Effector CD8-positive, alpha-beta T cell (primary cell): Measurements from ENCODE around the gene KLHL26.
"Not testable (repeated sequence)": the region's sequence is repeated elsewhere in the genome, so short reads cannot be mapped to it uniquely, and the experiment has no call there.

ENCODE experiments used
- DNase-seq: peaks from one replicate; lab custom pipeline; 2025; lab: John Stamatoyannopoulos, UW

Gene KLHL26

GRCh38 chr19:18600692-18601397 is 36.0 kb upstream of the KLHL26 start:
- not testable (repeated sequence) for DNase-seq

GRCh38 chr19:18601875-18602274 is 35.0 kb upstream of the KLHL26 start:
- no peak for DNase-seq

GRCh38 chr19:18603255-18603957 is 33.4 kb upstream of the KLHL26 start:
- no peak for DNase-seq

- DNase-seq, result no peak
Measured at GRCh38 chr19:18603958-18604819, 32.6 kb upstream of the KLHL26 start.

- DNase-seq, result no peak
Measured at GRCh38 chr19:18604820-18605159, 32.0 kb upstream of the KLHL26 start.

- no peak for DNase-seq
Measured at GRCh38 chr19:18605196-18605545, 31.7 kb upstream of the KLHL26 start.

- DNase-seq, result no peak
Measured at GRCh38 chr19:18605546-18606280, 31.1 kb upstream of the KLHL26 start.

GRCh38 chr19:18606281-18607225 is 30.3 kb upstream of the KLHL26 start, which contains the start of gene CRLF1:
Gene CRLF1 (minus strand): TSS chr19:18606799. CDS start chr19:18606656, 143 bp downstream.
- DNase-seq, result no peak

- DNase-seq, result no peak
Measured at GRCh38 chr19:18607226-18608101, 29.4 kb upstream of the KLHL26 start.

- DNase-seq, result no peak
Measured at GRCh38 chr19:18608102-18608804, 28.6 kb upstream of the KLHL26 start.

- DNase-seq, result no peak
Measured at GRCh38 chr19:18608805-18609716, 27.8 kb upstream of the KLHL26 start.

GRCh38 chr19:18609717-18610051 is 27.1 kb upstream of the KLHL26 start:
- no peak for DNase-seq

- no peak for DNase-seq
Measured at GRCh38 chr19:18610245-18610555, 26.6 kb upstream of the KLHL26 start.

- no peak for DNase-seq
Measured at GRCh38 chr19:18610556-18611326, 26.1 kb upstream of the KLHL26 start.

- no peak for DNase-seq
Measured at GRCh38 chr19:18611327-18612050, 25.3 kb upstream of the KLHL26 start.

- DNase-seq, result no peak
Measured at GRCh38 chr19:18612051-18612771, 24.6 kb upstream of the KLHL26 start.
